Epithelial cell of proximal tubule (primary cell): ENCODE measurements around the gene MYF5. TPM values are rescaled to one million over a fixed set of nuclear protein-coding genes. Genes with fewer than 3 reads are reported as not detected.

Experiments used
- DNase-seq: peaks from one replicate; pipeline ENCODE4 v3.0.0-alpha.2; 2011; ENCODE audit warnings: low read depth
- H3K4me3 ChIP-seq: 2 replicates; pipeline ENCODE4 v1.5.1; 2011; ENCODE audit warnings: low read depth, mild to moderate bottlenecking, low read length
- total RNA-seq: library from RNA; depleted of rRNA; stranded (reverse); fragments of >200 nt; gene quantifications from 2 replicates; pipeline ENCODE4 v1.2.3, GENCODE V29; 2015
- TF ChIP-seq, protein P1 (sequence below): conservative IDR thresholded peaks from 2 replicates; pipeline ENCODE4 v1.5.1; 2012; ENCODE audit warnings: low read depth, mild to moderate bottlenecking, low read length

MYF5 gene
- total RNA-seq, 1 donor from 2014 or later: not detected

DNA sequence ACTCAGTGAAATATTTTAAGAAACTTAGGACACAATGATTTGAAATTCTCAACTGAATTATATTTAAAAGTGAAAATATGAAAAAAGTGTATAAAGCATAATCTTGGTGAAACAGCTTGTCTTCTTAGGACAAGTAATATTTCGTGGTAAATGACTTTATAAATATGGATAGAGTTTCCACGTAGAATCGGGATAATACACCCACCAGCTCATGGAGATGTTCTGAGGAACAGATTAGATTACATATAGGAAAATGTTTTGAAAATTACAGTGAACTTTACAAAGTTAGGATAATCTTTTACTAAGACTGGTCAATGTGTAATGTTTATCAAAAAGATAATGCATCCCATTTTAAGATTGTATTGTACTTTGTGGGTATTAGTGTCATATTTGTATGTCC lies 34.9 kb upstream of the MYF5 start:
- TF ChIP-seq, protein P1, sequence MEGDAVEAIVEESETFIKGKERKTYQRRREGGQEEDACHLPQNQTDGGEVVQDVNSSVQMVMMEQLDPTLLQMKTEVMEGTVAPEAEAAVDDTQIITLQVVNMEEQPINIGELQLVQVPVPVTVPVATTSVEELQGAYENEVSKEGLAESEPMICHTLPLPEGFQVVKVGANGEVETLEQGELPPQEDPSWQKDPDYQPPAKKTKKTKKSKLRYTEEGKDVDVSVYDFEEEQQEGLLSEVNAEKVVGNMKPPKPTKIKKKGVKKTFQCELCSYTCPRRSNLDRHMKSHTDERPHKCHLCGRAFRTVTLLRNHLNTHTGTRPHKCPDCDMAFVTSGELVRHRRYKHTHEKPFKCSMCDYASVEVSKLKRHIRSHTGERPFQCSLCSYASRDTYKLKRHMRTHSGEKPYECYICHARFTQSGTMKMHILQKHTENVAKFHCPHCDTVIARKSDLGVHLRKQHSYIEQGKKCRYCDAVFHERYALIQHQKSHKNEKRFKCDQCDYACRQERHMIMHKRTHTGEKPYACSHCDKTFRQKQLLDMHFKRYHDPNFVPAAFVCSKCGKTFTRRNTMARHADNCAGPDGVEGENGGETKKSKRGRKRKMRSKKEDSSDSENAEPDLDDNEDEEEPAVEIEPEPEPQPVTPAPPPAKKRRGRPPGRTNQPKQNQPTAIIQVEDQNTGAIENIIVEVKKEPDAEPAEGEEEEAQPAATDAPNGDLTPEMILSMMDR: no peak
- no peak for DNase-seq
- H3K4me3 ChIP-seq: no peak overlapping the region

GRCh38 chr12:80684077-80684495 lies 32.6 kb upstream of the MYF5 start:
- TF ChIP-seq, protein P1: no peak
- DNase-seq: no peak
- H3K4me3 ChIP-seq: no peak overlapping the region

DNA sequence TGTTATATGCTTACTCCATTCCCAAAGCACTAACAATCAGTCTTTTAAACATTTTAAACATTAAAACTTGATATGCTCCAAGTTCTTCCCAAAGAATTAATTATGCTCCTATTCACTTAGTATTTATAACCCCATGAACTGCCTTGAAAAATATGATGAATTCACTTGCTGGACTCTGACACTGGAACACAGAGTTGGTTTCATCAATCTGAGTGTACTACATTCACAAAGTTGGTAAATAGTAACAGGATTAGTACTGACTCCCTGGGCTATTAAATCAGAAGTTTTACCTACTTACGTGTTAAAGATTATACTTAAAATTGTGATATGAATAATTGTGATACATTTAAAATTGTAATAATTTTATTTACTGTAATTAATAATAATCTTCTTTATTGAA lies 26.6 kb upstream of the MYF5 start:
- DNase-seq: no peak
- no peak overlapping the region for H3K4me3 ChIP-seq
- TF ChIP-seq, protein P1: no peak

DNA sequence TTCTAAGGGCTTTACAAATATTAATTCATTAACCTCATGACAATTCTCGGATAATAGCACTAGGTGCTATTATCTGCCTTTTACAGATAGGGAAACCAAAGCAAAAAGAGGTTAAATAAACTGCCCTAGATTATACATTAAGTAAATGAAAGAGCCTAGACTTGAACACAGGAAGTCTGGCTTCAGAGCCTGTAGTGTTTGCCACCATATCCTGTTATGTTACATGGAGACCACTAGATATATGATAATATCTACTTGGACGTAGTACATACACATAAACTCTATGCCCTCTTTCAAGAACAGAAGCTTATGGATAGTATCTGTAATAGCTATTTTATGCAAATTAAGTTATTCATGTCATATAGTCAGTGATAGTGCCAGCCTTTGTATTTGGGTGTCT lies 26.2 kb upstream of the MYF5 start:
- TF ChIP-seq, protein P1: no peak
- H3K4me3 ChIP-seq: no peak overlapping the region
- DNase-seq: no peak

DNA sequence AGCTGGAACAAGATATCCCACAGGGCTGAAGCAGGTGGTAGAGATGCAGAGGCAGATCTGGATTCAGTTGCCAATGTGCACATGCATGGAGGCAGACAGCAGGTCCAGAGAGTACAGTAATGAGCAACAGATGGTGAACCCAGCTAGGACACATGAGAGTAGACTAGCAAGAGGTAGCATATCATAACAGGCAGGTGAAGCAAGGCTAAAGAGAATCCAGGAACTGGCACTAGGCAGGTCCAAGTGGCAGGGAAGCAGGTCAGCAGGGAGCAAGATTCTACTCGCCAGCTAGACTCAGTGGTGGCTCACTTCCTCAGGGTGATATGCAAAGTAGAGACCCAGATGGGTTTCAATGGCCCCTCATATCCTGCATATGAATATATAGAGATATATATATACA lies 24.6 kb upstream of the MYF5 start:
- TF ChIP-seq, protein P1: no peak
- no peak for DNase-seq
- H3K4me3 ChIP-seq: no peak overlapping the region

DNA sequence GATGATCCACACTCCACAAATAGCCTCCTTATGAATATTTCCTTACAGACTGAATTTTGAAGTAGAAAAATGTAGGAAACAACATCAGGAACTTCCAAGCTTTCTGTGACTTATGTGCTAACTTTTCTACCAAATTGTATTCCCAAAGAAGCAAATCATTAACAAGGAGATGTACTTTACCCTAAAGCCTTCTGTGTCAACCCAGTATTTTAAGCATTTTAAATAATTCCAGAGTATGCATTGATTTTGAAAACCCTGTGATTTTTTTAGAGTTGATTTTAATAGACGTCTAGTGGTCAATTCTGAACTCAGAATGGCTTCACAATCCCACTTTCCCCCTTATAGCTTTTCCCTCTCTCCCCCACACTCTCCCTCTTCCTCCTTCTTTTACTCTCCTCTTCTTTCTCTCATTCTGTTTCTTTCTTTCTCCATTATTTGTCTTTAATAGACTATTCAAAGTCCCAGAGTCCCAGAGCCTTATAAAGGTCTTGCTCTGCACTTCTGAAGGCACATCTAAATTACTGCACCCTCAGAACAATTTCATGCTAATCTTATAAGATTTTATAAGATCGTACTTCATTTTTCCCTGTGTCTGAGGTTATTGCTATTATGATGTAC lies 19.3 kb upstream of the MYF5 start:
- no peak for DNase-seq

GRCh38 chr12:80698256-80698655 lies 18.5 kb upstream of the MYF5 start:
- no peak overlapping the region for H3K4me3 ChIP-seq
- TF ChIP-seq, protein P1: no peak
- no peak for DNase-seq

More for the DNA sequence above, 19.3 kb upstream of the MYF5 start:
- no peak overlapping the region for H3K4me3 ChIP-seq
- TF ChIP-seq, protein P1: no peak
